IPS DF 4.7 (cell line): ENCODE results near the gene OCA2.

ENCODE experiments used
- DNase-seq: peaks from one replicate; pipeline ENCODE4 v3.0.0-alpha.2; 2013; ENCODE audit warnings: low spot score; ENCODE audit errors: extremely low read depth

OCA2 gene

GRCh38 chr15:27873039-27873438 is 226.1 kb downstream of the OCA2 start:
- DNase-seq, result no peak

DNA sequence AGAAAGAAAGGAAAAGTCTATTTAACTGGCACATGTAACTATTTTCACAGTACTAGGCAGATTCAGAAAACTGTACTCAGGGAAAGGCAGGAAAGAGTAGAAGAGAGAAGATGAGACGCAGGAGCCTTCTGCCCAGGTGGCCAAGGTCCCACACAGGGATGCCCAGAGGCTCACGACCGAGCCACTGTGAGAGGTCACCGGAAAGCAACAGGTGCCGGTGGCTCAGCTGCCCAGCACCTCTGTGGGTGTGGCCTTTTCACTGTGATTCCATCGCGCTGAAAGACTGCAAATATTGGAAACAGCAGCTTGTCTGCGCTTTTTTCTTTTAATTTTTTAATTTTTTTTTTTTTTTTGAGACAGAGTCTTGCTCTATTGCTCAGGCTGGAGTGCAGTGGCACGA is 226.8 kb downstream of the OCA2 start:
- no peak for DNase-seq

GRCh38 chr15:27871902-27872260 is 227.2 kb downstream of the OCA2 start:
- DNase-seq, result no peak

- no peak for DNase-seq
Observed at GRCh38 chr15:27871078-27871901, 227.8 kb downstream of the OCA2 start.

DNA sequence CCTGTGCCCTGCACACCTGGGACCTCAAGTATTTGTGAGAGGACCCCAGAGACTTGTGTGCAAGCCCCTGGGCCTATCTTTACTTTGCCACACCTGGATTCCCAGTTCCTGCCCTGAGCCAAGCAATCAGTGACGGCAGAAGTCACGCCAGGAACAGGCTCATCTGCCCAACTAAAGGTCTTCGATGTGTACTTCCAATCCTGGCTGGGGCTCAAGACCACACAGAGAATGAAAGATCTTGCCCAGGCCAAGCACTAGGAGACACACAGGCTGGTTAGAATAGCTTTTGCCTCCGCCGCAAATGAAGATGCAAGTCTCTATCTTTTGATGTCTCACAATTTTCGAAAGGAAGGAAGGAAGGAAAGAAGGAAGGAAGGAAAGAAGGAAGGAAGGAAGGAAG is 228.8 kb downstream of the OCA2 start:
- DNase-seq, result no peak

- no peak for DNase-seq
Observed at GRCh38 chr15:27869697-27870281, 229.3 kb downstream of the OCA2 start.

GRCh38 chr15:27868828-27869404 is 230.2 kb downstream of the OCA2 start:
- DNase-seq, result no peak

GRCh38 chr15:27867861-27868260 is 231.3 kb downstream of the OCA2 start:
- no peak for DNase-seq

DNA sequence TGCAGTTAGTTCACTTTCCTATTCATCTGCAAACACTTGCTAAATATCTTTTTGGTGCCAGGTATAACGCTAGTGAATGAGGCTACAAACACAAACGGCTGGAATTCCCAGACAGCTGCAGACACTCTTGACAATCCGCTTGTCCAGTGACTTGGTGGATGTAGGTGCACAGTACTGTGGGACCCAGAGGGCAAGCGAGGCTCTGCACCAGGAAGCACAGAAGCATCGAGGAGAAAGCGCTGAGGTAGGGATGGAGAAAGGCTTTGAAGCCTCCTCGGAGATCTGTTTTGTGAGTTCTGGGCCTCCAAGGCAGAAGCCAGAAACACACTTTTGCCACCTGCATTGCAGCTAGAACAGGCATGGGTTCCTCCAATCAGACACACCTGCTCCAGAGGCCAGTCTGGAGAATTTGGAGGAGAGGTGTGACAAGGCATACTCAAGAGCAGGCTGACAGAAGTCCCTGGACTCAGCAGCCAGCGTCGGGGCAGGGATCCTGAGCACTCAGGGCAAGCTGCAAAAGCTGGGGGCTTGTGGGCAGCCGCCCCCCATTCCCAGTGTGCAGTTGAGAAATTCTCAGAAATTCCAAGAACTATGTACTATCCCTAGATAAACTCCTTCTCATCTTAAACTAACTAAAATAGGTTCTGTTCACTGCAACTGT is 232.5 kb downstream of the OCA2 start:
- no peak for DNase-seq

- DNase-seq, result no peak
Observed at GRCh38 chr15:27865926-27866325, 233.2 kb downstream of the OCA2 start.

DNA sequence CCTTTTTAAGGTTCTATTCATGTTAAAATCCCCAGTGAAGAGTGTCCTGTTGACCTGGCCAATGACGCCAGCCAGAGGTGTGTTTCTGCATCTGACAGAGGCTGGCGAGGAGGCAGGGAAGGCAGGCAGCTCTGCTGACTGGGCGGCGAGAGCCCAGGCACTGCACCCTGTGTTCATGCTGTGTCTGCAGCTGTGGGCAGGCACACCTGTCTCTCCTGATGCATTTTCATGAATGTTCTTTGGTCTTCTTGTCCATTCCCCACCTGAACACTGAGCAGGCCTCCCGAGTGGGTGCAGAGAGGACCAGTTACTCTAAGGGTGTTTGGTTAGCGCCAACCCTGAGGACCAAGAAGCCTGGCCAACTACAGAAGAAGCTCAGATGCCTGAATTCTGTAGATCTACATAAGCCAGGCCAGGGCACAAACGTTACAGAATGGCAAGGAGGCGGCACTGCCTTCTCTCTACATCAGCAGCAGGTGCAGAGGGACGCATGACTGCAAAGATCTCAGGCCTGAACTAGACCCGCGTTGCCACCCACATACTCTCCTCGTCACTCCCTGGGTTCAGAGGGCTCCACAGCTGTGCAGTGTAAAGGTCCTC is 233.7 kb downstream of the OCA2 start:
- no peak for DNase-seq

DNA sequence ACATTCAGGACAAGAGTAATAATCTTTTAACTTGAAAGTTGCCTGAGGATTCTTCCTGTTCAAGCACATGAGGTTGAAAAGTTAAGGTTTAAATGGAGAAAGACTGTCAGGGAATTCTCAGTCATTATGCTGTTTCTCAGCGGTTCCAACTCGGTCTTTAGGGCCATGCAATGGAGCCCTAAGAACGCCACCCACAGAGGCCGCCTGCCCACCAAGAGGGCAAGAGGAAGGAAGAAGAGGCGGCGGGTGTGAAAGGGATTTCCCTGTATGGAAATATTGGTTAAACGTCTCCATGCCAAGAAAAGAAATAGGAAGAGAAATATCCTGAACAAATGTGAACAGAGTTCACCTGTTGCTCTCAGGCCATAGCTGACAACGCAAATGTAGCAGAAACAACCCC is 234.4 kb downstream of the OCA2 start:
- DNase-seq, result no peak

- no peak for DNase-seq
Observed at GRCh38 chr15:27864086-27864485, 235.0 kb downstream of the OCA2 start.

DNA sequence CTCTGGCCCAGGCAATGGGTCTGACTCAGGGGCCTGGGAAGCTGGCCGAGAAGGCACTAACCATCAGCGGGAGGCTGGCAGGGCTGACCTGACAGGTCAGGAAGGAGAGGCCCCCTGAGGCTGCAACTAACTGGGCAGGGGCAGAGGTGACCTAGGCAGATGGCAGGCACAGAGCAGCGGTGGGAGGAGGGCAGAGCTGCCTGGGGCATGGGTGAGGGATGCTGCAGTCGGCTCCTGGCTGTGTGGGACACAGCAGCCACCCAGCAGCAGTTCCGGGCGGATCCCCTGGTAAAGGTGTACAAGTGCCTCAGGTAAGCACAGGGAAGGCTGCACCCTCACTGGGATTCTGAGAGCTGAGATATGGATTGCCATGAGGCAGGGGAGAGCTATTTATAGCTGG is 236.1 kb downstream of the OCA2 start:
- DNase-seq, result no peak

- no peak for DNase-seq
Observed at GRCh38 chr15:27861171-27861570, 237.9 kb downstream of the OCA2 start.

GRCh38 chr15:27855137-27855536 is 244.0 kb downstream of the OCA2 start:
- no peak for DNase-seq

- DNase-seq, result no peak
Observed at GRCh38 chr15:27854601-27855000, 244.5 kb downstream of the OCA2 start.

DNA sequence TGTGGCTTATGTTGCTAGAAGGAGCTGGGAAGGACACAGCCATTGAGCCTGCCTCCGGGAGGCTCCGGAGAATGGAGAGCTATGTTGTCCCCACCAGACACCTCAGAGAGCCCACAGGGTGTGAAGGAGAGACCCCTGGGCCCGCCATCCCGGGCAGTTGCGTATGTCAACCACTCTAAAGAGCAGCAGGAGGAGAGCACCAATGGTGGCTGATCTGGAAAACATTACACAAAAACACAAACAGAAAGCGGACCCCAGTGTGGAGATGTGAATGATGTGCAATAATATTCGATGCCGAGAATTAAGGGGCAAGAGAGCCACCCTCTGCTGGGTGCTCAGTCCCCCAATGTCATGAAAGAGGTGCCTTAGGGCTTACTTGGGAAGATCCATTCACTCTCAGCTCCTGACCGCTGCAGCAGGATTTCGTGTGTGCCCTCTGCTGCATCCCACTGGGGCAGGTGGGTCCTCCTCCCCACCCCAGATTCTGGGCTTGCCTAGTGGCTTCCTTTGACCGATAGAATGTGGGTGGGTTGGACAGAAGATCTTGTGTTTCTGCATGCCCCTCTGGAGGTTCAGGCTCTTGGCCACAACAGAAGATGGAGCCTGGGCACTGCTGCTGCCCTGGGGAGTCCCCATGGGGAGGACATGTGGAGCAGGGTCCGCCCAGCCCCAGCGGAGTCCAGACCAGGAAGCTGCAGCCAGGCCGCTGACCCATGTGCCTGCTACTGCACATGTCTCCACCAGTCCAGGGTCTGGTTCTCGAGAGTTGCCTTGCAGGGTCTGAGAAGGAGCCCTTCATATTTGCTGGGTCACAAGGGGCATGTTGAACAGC is 245.3 kb downstream of the OCA2 start:
- no peak for DNase-seq

DNA sequence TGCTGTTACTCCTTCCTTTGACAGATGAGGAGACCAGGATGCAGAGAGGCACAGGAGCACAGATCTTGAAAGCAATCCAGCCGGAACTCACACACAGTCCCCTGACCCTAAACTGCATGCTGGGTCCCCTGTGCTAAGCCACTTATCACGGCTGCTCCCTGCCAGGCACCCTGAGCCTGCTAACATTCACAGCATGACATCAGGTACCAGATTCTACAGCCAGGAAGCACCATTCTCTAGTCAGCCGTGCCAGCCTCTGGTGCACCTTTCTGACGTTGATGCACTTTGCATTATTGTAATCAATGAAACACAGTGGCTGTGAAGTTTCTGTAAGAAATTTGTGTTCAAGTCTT is 247.3 kb downstream of the OCA2 start:
- no peak for DNase-seq

DNA sequence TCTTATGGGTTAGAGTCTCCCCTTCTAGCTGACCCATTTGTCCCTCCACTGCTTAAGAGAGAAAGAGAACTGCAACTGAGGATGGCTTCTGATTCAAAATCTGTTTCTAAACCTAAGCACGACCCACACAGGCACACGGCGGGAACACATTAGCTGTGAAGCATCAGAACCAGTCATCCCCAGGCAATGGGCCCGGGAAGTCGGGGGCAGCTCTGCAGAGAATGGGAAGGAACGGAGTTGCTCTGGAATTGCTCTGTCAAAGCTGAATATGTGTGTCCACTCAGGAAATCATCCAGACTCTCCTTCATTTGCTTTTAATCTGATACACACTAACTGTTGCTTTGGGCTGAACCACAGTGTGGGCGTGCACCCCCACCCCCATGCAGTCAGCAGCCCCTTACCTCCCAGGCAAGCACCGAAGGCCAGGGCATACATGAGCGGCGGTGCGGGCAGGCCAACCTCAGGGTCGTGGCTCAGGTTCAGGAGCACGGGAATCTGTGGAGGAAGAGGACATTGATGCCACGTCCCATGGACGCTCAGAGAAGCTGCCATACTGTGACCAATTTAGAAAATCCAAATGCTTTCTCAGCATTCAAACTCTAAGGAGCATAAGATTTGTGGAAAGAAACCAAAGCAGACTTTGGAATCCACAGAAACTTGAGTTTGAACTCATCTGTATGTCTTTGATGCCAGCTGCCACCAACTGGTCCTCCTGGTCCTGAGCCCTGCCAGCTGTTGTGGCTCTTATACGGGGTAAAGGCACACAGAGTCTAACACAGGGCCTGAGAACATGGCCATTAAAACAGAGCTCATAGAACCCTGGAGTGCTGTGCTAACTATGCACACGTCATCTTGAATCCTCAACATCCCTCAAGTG is 247.9 kb downstream of the OCA2 start:
- DNase-seq, result no peak
